Nephron (organoid): ENCODE results near the gene SMPD3.

Experiments used
- H3K27ac Mint-ChIP-seq, 3 experiments: 2 replicates each; pipeline ENCODE4 v1.8.0; 2020; ENCODE audit warnings: mixed read lengths in 3 of 3, mild to moderate bottlenecking in 2 of 3, moderate library complexity in 1 of 3
- H3K27me3 Mint-ChIP-seq: 2 replicates; pipeline ENCODE4 v1.8.0; 2021; ENCODE audit warnings: low read depth, mild to moderate bottlenecking, moderate library complexity, mixed read lengths
- H3K36me3 Mint-ChIP-seq: 2 replicates; pipeline ENCODE4 v1.8.0; 2020; ENCODE audit warnings: low read depth, mixed read lengths
- H3K4me1 Mint-ChIP-seq: 2 replicates; pipeline ENCODE4 v1.8.0; 2020; ENCODE audit warnings: mixed read lengths
- H3K4me3 Mint-ChIP-seq, 3 experiments: 2 replicates each; pipeline ENCODE4 v1.8.0; 2020; ENCODE audit warnings: mild to moderate bottlenecking in 3 of 3, mixed read lengths in 3 of 3, moderate library complexity in 2 of 3
- H3K9me3 Mint-ChIP-seq: 2 replicates; pipeline ENCODE4 v1.8.0; 2020; ENCODE audit warnings: mixed read lengths
- CTCF ChIP-seq, 3 experiments: fragments of 200-600 bp; sonication (generic); IDR thresholded peaks; one replicate each; pipeline ENCODE4 v1.5.0; 2021; ENCODE audit warnings: antibody characterized with exemption in 3 of 3; ENCODE audit not compliant: unreplicated experiment in 3 of 3

Gene SMPD3

GRCh38 chr16:68381363-68381724 is 67.0 kb downstream of the SMPD3 start:
- no peak overlapping the region for H3K27ac Mint-ChIP-seq
- H3K36me3 Mint-ChIP-seq, result no peaks in the 10 kb centered on the region
- no peak overlapping the region for H3K4me3 Mint-ChIP-seq
- H3K9me3 Mint-ChIP-seq, result no peaks in the 10 kb centered on the region
- peaks cover 5% of the 10 kb centered on the region for H3K4me1 Mint-ChIP-seq
- TF ChIP-seq CTCF (IDR thresholded peaks at IDR 0.05; ENCODE audit: unreplicated experiment in 3 of 3), result no peak
- peaks cover 21% of the 10 kb centered on the region for H3K27me3 Mint-ChIP-seq

GRCh38 chr16:68380676-68381362 is 67.5 kb downstream of the SMPD3 start:
- H3K4me1 Mint-ChIP-seq, result peaks cover 5% of the 10 kb centered on the region
- TF ChIP-seq CTCF (IDR thresholded peaks at IDR 0.05; ENCODE audit: unreplicated experiment in 3 of 3), result no peak
- H3K9me3 Mint-ChIP-seq, result no peaks in the 10 kb centered on the region
- no peak overlapping the region for H3K27ac Mint-ChIP-seq
- no peak overlapping the region for H3K4me3 Mint-ChIP-seq
- H3K27me3 Mint-ChIP-seq, result peaks cover 21% of the 10 kb centered on the region
- no peaks in the 10 kb centered on the region for H3K36me3 Mint-ChIP-seq

GRCh38 chr16:68380348-68380670 is 68.0 kb downstream of the SMPD3 start:
- no peaks in the 10 kb centered on the region for H3K9me3 Mint-ChIP-seq

GRCh38 chr16:68379472-68380347 is 68.6 kb downstream of the SMPD3 start:
- peaks cover 25% of the 10 kb centered on the region for H3K27me3 Mint-ChIP-seq
- H3K4me1 Mint-ChIP-seq, result peaks cover 2% of the 10 kb centered on the region
- H3K9me3 Mint-ChIP-seq, result no peaks in the 10 kb centered on the region
- no peaks in the 10 kb centered on the region for H3K36me3 Mint-ChIP-seq
- no peak for TF ChIP-seq CTCF (IDR thresholded peaks at IDR 0.05; ENCODE audit: unreplicated experiment in 3 of 3)
- no peak overlapping the region for H3K27ac Mint-ChIP-seq
- no peak overlapping the region for H3K4me3 Mint-ChIP-seq

More at GRCh38 chr16:68380348-68380670, 68.0 kb downstream of the SMPD3 start:
- Mint-ChIP-seq H3K27ac (no peak overlapping the region), H3K4me3 (no peak overlapping the region), H3K36me3 (no peaks in the 10 kb centered on the region), H3K27me3 (peaks cover 21% of the 10 kb centered on the region), H3K4me1 (peaks cover 5% of the 10 kb centered on the region)
- no peak for TF ChIP-seq CTCF (IDR thresholded peaks at IDR 0.05; ENCODE audit: unreplicated experiment in 3 of 3)

GRCh38 chr16:68378436-68379415 is 69.6 kb downstream of the SMPD3 start:
- H3K4me1 Mint-ChIP-seq, result no peaks in the 10 kb centered on the region
- H3K27me3 Mint-ChIP-seq, result peaks cover 24% of the 10 kb centered on the region
- H3K36me3 Mint-ChIP-seq, result no peaks in the 10 kb centered on the region
- H3K4me3 Mint-ChIP-seq, result no peak overlapping the region
- no peak for TF ChIP-seq CTCF (IDR thresholded peaks at IDR 0.05; ENCODE audit: unreplicated experiment in 3 of 3)
- no peaks in the 10 kb centered on the region for H3K9me3 Mint-ChIP-seq
- H3K27ac Mint-ChIP-seq, result no peak overlapping the region
